ENCODE measurements around the gene GALNT1. TPM values are rescaled to one million over a fixed set of nuclear protein-coding genes. Genes with fewer than 3 reads are reported as not detected.

GALNT1 gene
- total RNA-seq, 1 experiment from 2014 or later = 77.9 TPM

- Histone ChIP-seq H3K23ac (ENCODE audit: insufficient read length, low read depth, low read length) (no peak overlapping the region), H3K79me2 (ENCODE audit: insufficient read depth, low read length) (no peaks in the 10 kb centered on the region; the same call in 1 of the 2 replicates), H2BK15ac (ENCODE audit: low read depth, low read length) (no peak overlapping the region), H2BK5ac (ENCODE audit: insufficient read length, low read length) (no peak overlapping the region), H3T11ph (ENCODE audit: low read length) (no peak overlapping the region), H4K91ac (ENCODE audit: insufficient read length, low read depth, low read length) (no peak overlapping the region), H3K4ac (ENCODE audit: low read depth, low read length) (no peak overlapping the region), H4K20me1 (ENCODE audit: control insufficient read depth, insufficient read depth, insufficient read length) (no peaks in the 10 kb centered on the region), H3K23me2 (ENCODE audit: insufficient read length, low read depth, low read length, poor library complexity, severe bottlenecking) (no peaks in the 10 kb centered on the region), H3K4me1 (ENCODE audit: insufficient read depth, low read length) (no peaks in the 10 kb centered on the region), H2BK20ac (ENCODE audit: low read depth, low read length, poor library complexity, severe bottlenecking) (no peak overlapping the region), H3K79me1 (ENCODE audit: insufficient read depth, low read depth, low read length, poor library complexity, severe bottlenecking) (no peaks in the 10 kb centered on the region), H3K9me3 (ENCODE audit: control insufficient read depth, low read depth, low read length) (no peaks in the 10 kb centered on the region), H3K4me2 (ENCODE audit: insufficient read depth, insufficient read length, low read length) (no peak overlapping the region), H2AK5ac (ENCODE audit: insufficient read length, low read length) (no peak overlapping the region), H3K9ac (ENCODE audit: extremely low read depth, insufficient read length, low read length) (no peak overlapping the region), H3K18ac (ENCODE audit: insufficient read length, low read depth, low read length) (no peak overlapping the region), H2AFZ (ENCODE audit: low read length) (no peak overlapping the region), H3K27me3 (ENCODE audit: insufficient read depth, low read length) (no peaks in the 10 kb centered on the region), H4K8ac (replicated peaks; ENCODE audit: insufficient read length, low read depth, low read length) (no peak overlapping the region), H3K56ac (ENCODE audit: insufficient read length, low read depth, low read length) (no peak overlapping the region), H2BK120ac (ENCODE audit: low read depth, low read length, poor library complexity, severe bottlenecking) (no peak overlapping the region), H4K5ac (ENCODE audit: insufficient read length, low read depth, low read length) (no peak overlapping the region), H3K27ac (ENCODE audit: insufficient read length, low read depth, low read length) (no peak overlapping the region), H2BK12ac (ENCODE audit: insufficient read length, low read depth, low read length) (no peak overlapping the region), H3K14ac (ENCODE audit: insufficient read depth, low read length) (no peak overlapping the region)
- no CpG with 5 or more reads among the region's 4 CpGs for WGBS (ENCODE audit: extremely low coverage, insufficient read length, low lambda C conversion rate)
- H3K27me3 Mint-ChIP-seq (ENCODE audit: low read depth) = no peaks in the 10 kb centered on the region
- no peak for DNase-seq
- no peak for TF ChIP-seq CTCF (conservative IDR thresholded peaks at IDR 0.05)
- H3K27ac Mint-ChIP-seq = no peak overlapping the region; a peak in 1 of 7 replicates
- peaks cover 20 to 25% (median 24%) of the 10 kb centered on the region in 3 experiments for H3K36me3 Mint-ChIP-seq (ENCODE audit: insufficient read depth in 1 of 3, low read depth in 3 of 3)
- H3K9me3 Mint-ChIP-seq = peaks cover 0 to 16% of the 10 kb centered on the region in 2 experiments; a peak in 4 of 5 replicates
- H3K4me1 Mint-ChIP-seq = peaks cover 0 to 2% of the 10 kb centered on the region in 2 experiments; a peak in 1 of 4 replicates
- no peak overlapping the region for H3K4me3 Mint-ChIP-seq
Measured at GRCh38 chr18:35642802-35643201, 61.3 kb downstream of the GALNT1 start.
